NCI-H748 (cell line): ENCODE results near the gene SULT1E1.

Source experiments
- DNase-seq: peaks from one replicate; lab custom pipeline; 2025; ENCODE audit not compliant: unreplicated experiment; lab: John Stamatoyannopoulos, UW

Gene SULT1E1

GRCh38 chr4:69800599-69800998 is 59.3 kb downstream of the SULT1E1 start:
- no peak for DNase-seq

- no peak for DNase-seq
Measured at GRCh38 chr4:69799337-69799736, 60.6 kb downstream of the SULT1E1 start.

- no peak for DNase-seq
Measured at GRCh38 chr4:69793732-69794131, 66.2 kb downstream of the SULT1E1 start.
